ENCODE measurements around the gene CATSPER3. TPM values are rescaled to one million over a fixed set of nuclear protein-coding genes. Genes with fewer than 3 reads are reported as not detected.
"Not testable (repeated sequence)": the region's sequence is repeated elsewhere in the genome, so short reads cannot be mapped to it uniquely, and the experiment has no call there.

The CATSPER3 gene
- total RNA-seq, 1 experiment from 2014 or later: not detected

- no peak for DNase-seq (ENCODE audit: low spot score)
Observed at GRCh38 chr5:134975078-134975715, 7.5 kb downstream of the CATSPER3 start.

GRCh38 chr5:134975843-134976242 is 8.1 kb downstream of the CATSPER3 start:
- no peak for DNase-seq (ENCODE audit: low spot score)

GRCh38 chr5:134976841-134977240 is 9.1 kb downstream of the CATSPER3 start:
- DNase-seq (ENCODE audit: low spot score): no peak

GRCh38 chr5:134979416-134979815 is 11.7 kb downstream of the CATSPER3 start:
- DNase-seq (ENCODE audit: low spot score): no peak

GRCh38 chr5:134982230-134982629 is 14.5 kb downstream of the CATSPER3 start:
- DNase-seq (ENCODE audit: low spot score): no peak

GRCh38 chr5:134989266-134989830 is 21.6 kb downstream of the CATSPER3 start:
- DNase-seq (ENCODE audit: low spot score): no peak

GRCh38 chr5:134990183-134990582 is 22.5 kb downstream of the CATSPER3 start:
- DNase-seq (ENCODE audit: low spot score): not testable (repeated sequence)

- no peak for DNase-seq (ENCODE audit: low spot score)
Observed at GRCh38 chr5:134992148-134992547, 24.4 kb downstream of the CATSPER3 start.

- DNase-seq (ENCODE audit: low spot score): no peak
Observed at GRCh38 chr5:134993161-134993560, 25.5 kb downstream of the CATSPER3 start.

GRCh38 chr5:134994560-134995156 is 27.0 kb downstream of the CATSPER3 start:
- DNase-seq (ENCODE audit: low spot score): no peak

- DNase-seq (ENCODE audit: low spot score): no peak
Observed at GRCh38 chr5:134995850-134996402, 28.2 kb downstream of the CATSPER3 start.

- DNase-seq (ENCODE audit: low spot score): no peak
Observed at GRCh38 chr5:134997015-134997414, 29.3 kb downstream of the CATSPER3 start.

GRCh38 chr5:134998068-134998467 is 30.4 kb downstream of the CATSPER3 start:
- DNase-seq (ENCODE audit: low spot score): not testable (repeated sequence)

- DNase-seq (ENCODE audit: low spot score): no peak
Observed at GRCh38 chr5:135004376-135004775, 36.7 kb downstream of the CATSPER3 start.

- DNase-seq (ENCODE audit: low spot score): no peak
Observed at GRCh38 chr5:135005076-135005475, 37.4 kb downstream of the CATSPER3 start.

- DNase-seq (ENCODE audit: low spot score): no peak
Observed at GRCh38 chr5:135007305-135007704, 39.6 kb downstream of the CATSPER3 start.

GRCh38 chr5:135007749-135008363 is 40.1 kb downstream of the CATSPER3 start:
- DNase-seq (ENCODE audit: low spot score): no peak

- DNase-seq (ENCODE audit: low spot score): no peak
Observed at GRCh38 chr5:135008556-135008955, 40.8 kb downstream of the CATSPER3 start.

GRCh38 chr5:135008981-135009735 is 41.5 kb downstream of the CATSPER3 start:
- no peak for DNase-seq (ENCODE audit: low spot score)

GRCh38 chr5:135009736-135010501 is 42.2 kb downstream of the CATSPER3 start:
- no peak for DNase-seq (ENCODE audit: low spot score)

All from H4 (cell line).